Activated CD8-positive, alpha-beta memory T cell treated with anti-CD3 and anti-CD28 coated beads for 36 hours (primary cell): Measurements from ENCODE around the gene SAE1. TPM values are rescaled to one million over a fixed set of nuclear protein-coding genes. Genes with fewer than 3 reads are reported as not detected.

Experiments
- CTCF ChIA-PET: fragments of 350-600 bp; sonication (Branson Sonifier 250); formaldehyde crosslinking; loops from one replicate; lab custom pipeline; 2021; ENCODE audit warnings: antibody characterized with exemption; lab: Charles Lee
- POLR2A ChIA-PET: fragments of 350-600 bp; sonication (Branson Sonifier 250); formaldehyde crosslinking; loops from one replicate; lab custom pipeline; 2021; ENCODE audit warnings: antibody characterized with exemption; lab: Charles Lee
- total RNA-seq, 2 experiments: library from RNA; stranded (reverse); gene quantifications; one replicate each; pipeline ENCODE4 v1.2.3, GENCODE V29; 2021

SAE1 gene
- total RNA-seq, 2 experiments from 2014 or later, result 152 to 158 TPM

DNA sequence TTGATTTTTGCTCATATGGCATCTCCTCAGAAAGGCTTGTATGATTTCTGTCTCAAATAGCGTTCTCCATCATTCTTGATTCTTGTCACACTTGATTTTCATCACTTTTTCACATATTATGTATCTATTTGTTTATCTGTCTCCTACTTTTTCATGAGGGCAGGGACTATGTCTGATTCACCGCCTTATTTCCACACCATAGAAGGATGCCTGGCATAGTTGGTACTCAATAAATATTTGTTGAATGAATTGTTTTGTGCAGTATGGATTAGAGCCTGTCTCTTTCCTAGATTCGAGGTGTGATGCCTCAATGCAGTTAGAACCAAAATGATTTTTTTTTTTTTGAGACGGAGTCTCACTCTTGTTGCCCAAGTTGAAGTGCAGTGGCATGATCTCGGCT lies 12.1 kb downstream of the SAE1 start:
- CTCF ChIA-PET, result interaction anchor here (1.1 to 1.5 kb wide), 2 partner anchors 101 to 240 kb away, joined by 3 to 9 read pairs; no protein-coding TSS in a partner anchor

DNA sequence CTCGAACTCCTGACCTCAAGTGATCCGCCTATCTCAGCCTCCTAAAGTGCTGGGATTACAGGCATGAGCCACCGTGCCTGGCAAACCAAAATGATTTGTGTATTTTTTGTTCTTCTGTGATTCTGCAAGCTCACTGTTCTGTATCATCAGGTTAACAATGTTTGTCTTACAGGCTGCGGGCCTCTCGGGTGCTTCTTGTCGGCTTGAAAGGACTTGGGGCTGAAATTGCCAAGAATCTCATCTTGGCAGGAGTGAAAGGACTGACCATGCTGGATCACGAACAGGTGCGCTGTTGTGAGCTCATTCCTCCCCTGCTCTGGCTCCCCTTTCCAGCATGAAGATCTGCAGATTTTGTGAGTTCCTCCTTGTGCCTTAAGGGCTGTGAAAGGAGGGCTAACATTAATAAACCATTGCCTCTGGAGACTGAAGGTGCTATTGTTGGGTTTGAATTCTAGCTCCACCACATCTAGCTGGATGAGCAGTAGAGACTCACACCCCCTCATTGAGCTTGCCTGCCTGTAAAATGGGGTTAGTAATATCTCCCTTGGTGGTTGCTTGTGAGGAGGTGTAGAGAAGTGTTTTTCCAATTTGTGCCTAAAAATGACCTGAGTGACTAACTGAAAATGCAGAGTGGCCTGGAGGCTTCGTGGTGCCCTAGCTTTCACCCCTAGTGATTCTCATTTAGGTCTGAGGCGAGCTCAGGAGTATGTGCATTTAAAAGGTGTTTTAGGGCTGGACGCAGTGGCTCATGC lies 12.9 kb downstream of the SAE1 start:
- CTCF ChIA-PET, result interaction anchor here (0.7 to 1.5 kb wide), 4 partner anchors 11 to 241 kb away, joined by 3 to 9 read pairs (median 3); no protein-coding TSS in a partner anchor
- POLR2A ChIA-PET, result interaction anchor here (0.8 to 1.0 kb wide), 2 partner anchors 11 to 303 kb away, joined by 4 to 6 read pairs; no protein-coding TSS in a partner anchor

More for the DNA sequence above, 12.1 kb downstream of the SAE1 start:
- POLR2A ChIA-PET, result interaction anchor here (0.8 kb wide), 1 partner anchor 302 kb away, joined by 4 read pairs; no protein-coding TSS in a partner anchor

DNA sequence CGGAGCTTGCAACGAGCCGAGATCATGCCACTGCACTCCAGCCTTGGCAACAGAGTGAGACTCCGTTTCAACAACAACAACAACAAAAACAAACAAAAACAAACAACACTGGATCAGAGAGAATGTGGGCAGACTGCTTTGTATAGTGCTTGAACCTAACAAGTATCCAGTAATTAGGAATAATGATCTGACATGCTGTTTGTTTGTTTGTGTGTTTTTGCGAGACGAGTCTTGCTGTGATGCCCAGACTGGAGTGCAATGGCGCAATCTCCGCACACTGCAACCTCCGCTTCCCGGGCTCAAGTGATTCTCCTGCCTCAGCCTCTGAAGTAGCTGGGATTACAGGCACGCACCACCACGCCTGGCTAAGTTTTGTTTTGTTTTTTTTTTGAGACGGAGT lies 14.0 kb downstream of the SAE1 start:
- ChIA-PET POLR2A (no interaction called here), CTCF (interaction anchor here (0.8 to 1.5 kb wide), 3 partner anchors 13 to 123 kb away, joined by 3 to 9 read pairs (median 3); no protein-coding TSS in a partner anchor)

DNA sequence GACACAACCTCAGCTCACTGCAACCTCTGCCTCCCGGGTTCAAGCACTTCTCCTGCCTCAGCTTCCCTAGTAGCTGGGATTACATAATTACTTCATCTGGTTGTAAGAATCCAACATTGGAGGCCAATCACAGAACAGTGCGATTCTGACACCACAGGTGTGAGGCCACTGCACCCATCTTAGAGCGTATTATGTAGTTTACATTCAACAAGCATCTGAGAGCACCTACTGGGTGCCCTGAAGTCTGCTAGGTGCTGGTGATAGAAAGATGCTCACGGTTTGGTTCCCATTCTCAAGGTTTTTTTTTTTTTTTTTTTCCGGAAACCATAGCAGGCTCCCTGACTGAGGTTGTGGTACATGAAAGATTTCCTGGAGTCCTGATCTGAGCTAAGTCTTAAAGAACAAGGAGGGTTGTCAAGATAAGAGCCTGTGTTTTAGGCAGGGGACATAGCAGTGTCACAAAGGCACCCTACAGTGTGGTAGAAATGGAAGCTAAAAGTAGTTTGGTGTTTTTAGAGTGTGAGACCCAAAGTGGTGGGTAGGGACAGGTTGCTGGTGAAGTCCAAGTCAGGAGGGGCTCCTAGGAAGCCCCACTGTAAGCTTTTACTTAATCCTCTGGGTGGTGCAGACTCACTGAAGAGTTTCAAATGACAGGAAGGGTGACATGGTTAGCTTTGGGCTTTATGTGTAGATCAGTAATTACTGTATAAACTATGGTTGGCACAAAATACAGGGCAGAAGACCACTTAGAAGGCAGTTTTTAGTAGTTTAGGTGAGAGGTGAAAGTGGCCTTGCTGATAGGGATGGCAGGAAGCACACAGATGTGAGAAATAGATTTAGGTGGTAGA lies 15.2 kb downstream of the SAE1 start:
- POLR2A ChIA-PET, result no interaction called here
- CTCF ChIA-PET, result interaction anchor here (0.8 to 2.2 kb wide), 6 partner anchors 10 to 102 kb away, joined by 3 to 8 read pairs (median 4); no protein-coding TSS in a partner anchor

DNA sequence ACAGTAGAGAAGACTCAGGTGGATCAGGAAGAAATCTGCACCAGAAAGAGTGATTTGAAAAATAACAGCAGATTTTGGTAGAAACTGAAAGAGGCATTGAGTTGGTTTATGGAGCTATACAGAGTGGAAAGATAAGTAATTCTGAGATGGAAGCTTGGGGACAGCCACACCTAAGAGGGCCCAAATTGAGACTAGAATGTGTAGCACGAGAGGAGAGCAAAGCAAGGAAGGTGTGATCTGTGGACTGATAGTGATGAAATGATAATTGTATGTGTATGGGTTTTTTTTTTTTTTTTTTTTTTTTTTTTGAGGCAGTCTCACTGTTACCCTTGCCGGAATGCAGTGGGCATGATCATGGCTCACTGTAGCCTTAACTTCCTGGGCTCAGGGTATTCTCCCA lies 16.3 kb downstream of the SAE1 start:
- POLR2A ChIA-PET, result interaction anchor here (0.6 kb wide), 1 partner anchor 49 kb away, joined by 8 read pairs; no protein-coding TSS in a partner anchor
- CTCF ChIA-PET, result interaction anchor here (0.7 to 2.2 kb wide), 6 partner anchors 9 to 101 kb away, joined by 3 to 8 read pairs (median 4); no protein-coding TSS in a partner anchor

DNA sequence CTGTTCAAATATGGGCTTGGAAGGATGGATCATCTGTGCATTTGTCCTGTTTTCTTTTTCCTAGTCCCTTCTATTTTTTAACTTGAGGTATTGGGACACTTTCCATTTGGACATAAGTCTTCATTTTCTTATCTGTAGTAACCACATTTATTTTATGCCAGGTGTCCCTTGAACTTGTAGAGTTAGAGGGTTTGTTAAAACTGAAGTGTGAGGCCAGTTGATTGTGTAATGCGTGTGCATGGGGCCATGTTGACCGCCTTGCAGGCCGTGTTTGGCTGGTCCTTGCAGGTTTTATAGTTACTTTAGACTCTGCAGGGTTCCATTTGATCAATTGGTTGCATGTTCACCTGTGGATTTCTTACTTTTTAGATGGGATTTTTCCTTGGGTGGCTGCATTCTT lies 21.0 kb downstream of the SAE1 start:
- ChIA-PET POLR2A (no interaction called here), CTCF (interaction anchor here (0.9 to 2.0 kb wide), 2 partner anchors 14 to 26 kb away, joined by 3 to 4 read pairs; no protein-coding TSS in a partner anchor)

DNA sequence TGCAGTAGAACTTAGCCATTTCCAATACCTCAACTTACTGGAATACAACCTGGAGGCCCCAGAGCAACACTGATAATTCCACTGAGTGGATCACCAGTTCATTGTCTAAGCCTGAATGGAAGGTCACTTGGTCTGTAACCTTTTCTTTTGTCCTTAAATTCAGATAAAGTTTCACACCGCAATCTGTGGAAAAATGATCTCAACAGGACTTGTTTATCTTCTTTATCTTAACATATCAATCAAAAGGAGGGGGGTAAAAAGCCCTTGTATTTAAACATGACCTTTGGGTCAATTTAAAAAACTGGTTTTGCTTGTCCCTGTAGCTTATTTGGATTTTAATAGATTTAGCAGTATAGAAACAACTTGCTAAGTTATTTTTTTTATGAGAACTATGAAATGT lies 21.6 kb downstream of the SAE1 start:
- POLR2A ChIA-PET, result interaction anchor here (0.6 kb wide), 1 partner anchor 13 kb away, joined by 3 read pairs; no protein-coding TSS in a partner anchor
- CTCF ChIA-PET, result interaction anchor here (0.9 kb wide), 1 partner anchor 27 kb away, joined by 3 read pairs; no protein-coding TSS in a partner anchor

DNA sequence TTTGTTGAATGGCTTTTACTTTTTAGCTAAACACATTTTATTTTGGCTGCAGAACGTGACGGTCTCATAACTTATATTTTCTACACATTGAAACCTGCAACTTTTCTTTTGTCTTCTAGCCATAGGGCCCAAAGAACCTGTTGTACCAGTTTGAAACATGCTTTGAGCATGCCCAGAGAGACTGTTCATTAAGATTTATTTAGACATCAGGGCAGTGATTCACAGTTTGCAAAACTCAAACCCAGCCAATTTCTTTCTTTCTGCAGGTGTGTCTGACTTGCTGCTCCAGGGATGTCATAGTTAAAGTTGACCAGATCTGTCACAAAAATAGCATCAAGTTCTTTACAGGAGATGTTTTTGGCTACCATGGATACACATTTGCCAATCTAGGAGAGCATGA lies 22.0 kb downstream of the SAE1 start:
- CTCF ChIA-PET, result no interaction called here
- POLR2A ChIA-PET, result interaction anchor here (0.6 kb wide), 1 partner anchor 13 kb away, joined by 3 read pairs; no protein-coding TSS in a partner anchor

DNA sequence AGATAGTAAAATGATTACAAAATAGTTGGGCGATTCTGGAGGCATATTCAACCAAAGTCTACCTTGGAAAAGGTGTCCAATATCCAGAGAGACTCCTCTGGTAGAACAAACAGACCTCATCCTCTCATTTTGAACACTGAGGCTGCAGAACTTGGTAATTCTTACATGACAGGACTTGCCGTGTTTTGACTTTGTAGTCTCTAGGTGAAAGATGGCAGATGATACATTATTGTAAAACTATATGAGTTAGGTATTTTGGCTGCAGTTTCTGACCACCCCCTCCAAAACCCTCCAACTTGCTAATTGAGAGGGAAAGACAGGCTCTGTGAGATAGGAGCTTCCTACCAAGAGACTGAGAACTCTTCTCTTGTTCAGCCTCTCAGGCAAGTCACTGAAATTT lies 22.6 kb downstream of the SAE1 start:
- ChIA-PET CTCF (no interaction called here), POLR2A (no interaction called here)

DNA sequence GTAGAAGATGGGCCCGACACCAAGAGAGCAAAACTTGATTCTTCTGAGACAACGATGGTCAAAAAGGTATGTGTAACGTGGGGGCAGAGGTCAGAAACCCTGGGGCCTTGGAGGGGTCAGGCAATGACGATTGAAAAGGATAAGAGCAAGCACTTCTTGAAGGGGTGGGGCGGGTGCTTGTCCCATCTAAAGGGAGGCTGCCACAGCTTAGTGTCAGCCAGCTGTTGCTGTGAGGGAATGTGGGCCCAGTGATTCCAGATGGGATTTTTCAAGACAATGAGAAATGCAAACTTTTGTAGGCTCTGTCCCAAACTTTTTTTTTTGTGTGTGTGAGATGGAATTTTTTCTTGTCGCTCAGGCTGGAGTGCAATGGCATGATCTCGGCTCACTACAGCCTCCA lies 24.5 kb downstream of the SAE1 start:
- ChIA-PET CTCF (interaction anchor here (2.6 kb wide), 1 partner anchor 22 kb away, joined by 6 read pairs; no protein-coding TSS in a partner anchor), POLR2A (no interaction called here)

DNA sequence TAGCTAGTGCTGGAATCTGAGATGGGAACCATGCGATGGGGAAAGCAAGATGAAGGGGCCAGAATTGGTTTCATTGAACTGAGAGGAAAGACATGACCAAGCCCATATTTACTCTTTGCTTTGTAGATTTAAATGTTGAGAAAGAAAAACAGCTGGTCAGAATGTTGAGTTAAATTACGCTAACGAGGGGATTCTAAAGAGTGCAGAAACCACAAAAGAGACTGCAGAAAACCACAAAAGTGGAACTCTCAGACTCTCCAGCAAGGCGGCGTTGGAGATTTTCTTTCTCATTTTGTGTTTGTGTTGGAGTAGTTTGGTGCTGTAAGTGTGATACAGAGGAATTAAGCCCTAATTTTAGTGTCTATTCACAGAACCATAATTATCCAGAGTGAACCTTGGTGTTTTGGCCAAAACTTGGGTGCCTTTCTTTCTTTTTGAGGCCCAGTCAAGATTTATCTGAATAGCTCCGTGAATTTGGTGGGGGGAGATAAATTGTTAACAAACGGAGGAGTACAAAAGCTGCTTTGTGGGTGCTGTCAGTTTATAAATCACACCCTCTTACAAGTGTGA lies 26.3 kb downstream of the SAE1 start:
- CTCF ChIA-PET, result interaction anchor here (0.6 to 4.1 kb wide), 11 partner anchors 12 to 346 kb away, joined by 3 to 18 read pairs (median 5); partner anchors contain the start of gene SAE1
- POLR2A ChIA-PET, result interaction anchor here (1.3 to 2.3 kb wide), 3 partner anchors 9 to 87 kb away, joined by 3 to 8 read pairs (median 3); no protein-coding TSS in a partner anchor

DNA sequence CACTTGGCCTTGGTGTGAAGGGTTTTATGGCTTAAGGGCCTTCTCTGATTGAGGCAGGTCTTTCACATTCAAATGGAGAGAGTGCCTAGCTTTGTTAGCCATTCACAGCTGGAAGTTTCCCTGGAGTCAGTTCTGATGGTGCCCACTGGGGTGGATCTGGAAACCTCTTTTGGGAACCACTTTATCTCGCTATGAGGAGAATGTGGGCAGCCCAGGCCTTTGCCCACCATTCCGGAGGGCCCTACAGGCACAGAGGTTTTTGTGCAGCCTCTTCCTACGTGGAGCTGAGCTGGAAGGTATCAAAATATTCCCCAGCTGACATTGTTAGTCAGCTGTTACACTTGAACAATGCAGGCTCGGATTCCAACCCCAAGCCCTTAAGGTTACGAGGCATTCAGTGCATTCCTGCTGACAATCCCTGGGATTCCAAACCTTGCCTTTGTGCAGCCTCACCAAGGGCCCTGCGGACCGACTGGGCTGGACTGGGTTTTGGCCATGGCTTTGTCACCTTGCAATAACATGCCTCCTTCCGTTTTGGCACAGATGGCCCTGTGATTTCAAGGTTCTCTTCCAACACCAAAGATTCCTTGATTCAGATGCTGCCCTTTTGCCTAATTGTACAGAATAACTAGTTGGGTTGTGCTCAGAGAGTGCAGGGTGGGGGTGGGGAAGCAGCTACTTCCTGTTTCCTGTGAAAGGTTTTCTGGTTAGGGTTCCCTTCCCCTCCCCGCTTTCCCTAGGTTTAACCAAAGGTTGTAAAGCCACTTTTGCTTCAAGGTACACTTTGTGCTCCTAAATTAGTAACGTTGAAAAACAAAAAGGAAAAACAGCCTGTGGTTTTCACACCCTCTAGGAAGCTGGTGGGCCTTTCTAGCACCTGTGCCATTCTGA lies 27.0 kb downstream of the SAE1 start:
- ChIA-PET POLR2A (interaction anchor here (1.3 to 2.3 kb wide), 5 partner anchors 9 to 87 kb away, joined by 3 to 8 read pairs (median 4); no protein-coding TSS in a partner anchor), CTCF (interaction anchor here (0.6 to 4.1 kb wide), 13 partner anchors 13 to 347 kb away, joined by 3 to 21 read pairs (median 5); partner anchors contain the start of gene SAE1)

DNA sequence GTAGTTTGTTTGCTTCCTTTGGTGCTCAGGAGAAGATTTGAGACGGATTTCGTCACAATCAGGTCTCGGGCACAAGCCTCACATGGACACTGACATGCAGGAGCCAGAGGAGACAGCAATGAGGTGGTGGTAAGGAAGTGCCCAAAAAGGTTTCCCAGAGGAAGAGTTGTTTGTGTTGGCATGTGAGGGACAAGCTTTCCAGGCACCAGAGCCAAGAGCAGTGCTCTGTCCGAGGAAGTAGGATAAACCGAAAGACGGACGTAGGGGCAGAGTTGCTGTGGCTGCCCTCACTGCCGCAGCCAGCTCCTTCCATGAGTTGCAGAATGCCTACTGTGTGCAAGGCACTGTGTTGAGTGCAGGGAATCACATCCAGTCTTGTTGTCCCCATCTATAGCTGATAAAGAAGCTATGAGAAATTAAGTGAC lies 27.7 kb downstream of the SAE1 start:
- POLR2A ChIA-PET, result interaction anchor here (1.3 to 2.3 kb wide), 5 partner anchors 8 to 54 kb away, joined by 3 to 8 read pairs (median 4); no protein-coding TSS in a partner anchor

DNA sequence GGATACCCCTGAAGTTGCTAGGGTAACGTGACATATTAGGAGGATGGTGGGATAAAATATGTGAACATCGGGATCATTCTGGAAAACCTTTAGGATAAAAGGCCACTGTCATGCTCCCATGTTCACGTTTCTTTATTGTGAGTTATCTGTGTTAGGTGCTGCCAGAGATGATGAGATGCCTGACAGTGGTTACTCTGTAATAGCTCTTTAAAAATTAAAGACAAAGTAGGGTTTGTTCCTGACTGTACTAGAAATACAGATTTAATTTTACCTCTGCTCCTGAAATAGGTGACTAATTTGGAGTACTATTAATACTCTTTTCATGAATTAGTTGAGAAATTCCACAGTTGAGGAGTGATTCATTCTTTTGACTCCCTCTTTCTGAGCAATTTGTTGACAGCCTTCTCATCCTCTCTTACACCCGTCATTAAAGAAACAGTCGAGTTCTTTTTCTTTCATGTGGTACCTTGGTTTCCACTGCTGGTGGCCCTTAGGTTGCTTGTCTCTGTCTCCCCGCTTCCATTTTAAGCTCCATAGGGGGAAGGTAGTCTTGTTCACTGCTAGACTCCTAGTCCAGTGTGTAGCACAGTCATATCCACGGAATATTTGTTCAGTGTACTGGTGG lies 28.4 kb downstream of the SAE1 start:
- CTCF ChIA-PET, result interaction anchor here (0.8 to 4.1 kb wide), 11 partner anchors 9 to 98 kb away, joined by 3 to 21 read pairs (median 8); partner anchors contain the start of gene SAE1
- POLR2A ChIA-PET, result interaction anchor here (0.7 to 2.3 kb wide), 7 partner anchors 9 to 53 kb away, joined by 3 to 8 read pairs (median 4); no protein-coding TSS in a partner anchor

More for the DNA sequence above, 27.7 kb downstream of the SAE1 start:
- CTCF ChIA-PET, result interaction anchor here (0.9 to 4.1 kb wide), 9 partner anchors 20 to 89 kb away, joined by 3 to 21 read pairs (median 14); partner anchors contain the start of gene SAE1

DNA sequence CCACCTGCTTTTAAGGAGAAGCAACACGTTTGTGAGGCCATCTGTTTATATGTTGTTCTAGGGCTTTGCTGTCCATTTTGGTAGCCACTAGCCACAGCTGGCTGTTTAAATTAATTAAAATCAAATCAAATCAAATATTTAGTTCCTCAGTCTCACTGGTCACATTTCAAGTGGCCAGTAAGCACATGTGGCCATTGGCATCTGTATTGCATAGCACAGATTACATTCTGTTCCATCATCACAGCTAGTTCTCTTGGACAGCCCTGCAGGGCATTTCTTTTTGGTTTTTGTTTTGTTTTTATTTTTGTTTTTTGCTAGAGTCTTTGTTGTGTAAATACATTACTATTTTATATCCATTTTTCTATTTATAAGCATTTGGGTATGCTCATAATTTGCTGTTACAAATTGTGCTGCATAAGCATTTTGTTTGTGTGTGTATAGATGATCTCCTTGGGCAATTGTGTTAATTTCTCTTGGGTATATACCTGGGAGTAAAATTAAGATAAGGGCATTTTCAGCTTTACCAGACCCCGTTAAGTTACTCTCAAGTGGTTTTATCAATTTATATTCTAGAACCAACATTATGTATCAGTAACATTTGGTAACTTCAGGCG lies 31.3 kb downstream of the SAE1 start:
- POLR2A ChIA-PET, result no interaction called here
- CTCF ChIA-PET, result no interaction called here

DNA sequence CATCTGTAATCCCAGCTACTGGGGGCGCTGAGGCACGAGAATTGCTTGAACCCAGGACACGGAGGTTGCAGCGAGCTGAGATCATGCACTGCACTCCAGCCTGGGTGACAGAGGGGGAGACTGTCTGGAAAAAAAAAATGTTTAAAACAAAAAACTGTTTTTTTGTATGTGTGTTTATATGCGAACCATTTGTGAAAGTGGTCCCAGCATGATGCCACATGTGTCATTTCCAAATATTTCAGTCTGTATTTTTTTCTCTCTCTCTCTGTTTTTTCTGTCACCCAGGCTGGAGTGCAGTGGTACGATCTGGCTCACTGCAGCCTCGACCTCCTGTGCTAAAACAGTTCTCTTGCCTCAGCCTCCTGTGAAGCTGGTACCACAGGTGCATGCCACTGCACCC lies 37.4 kb downstream of the SAE1 start:
- POLR2A ChIA-PET, result no interaction called here
- CTCF ChIA-PET, result interaction anchor here (0.7 to 1.2 kb wide), 3 partner anchors 18 to 107 kb away, joined by 3 read pairs; no protein-coding TSS in a partner anchor
